ENCODE data around the gene ARFIP1. TPM values are rescaled to one million over a fixed set of nuclear protein-coding genes. Genes with fewer than 3 reads are reported as not detected.
A peak's percentile ranks its signal among the peaks of the same experiment; 100 is the strongest.

The ARFIP1 gene
- total and polyA plus RNA-seq, 9 of the 15 experiments (the other 6 are each of a cell fraction or from before 2014, with no cell fraction given): 14.1 to 25.1 (median 20.9) TPM

DNA sequence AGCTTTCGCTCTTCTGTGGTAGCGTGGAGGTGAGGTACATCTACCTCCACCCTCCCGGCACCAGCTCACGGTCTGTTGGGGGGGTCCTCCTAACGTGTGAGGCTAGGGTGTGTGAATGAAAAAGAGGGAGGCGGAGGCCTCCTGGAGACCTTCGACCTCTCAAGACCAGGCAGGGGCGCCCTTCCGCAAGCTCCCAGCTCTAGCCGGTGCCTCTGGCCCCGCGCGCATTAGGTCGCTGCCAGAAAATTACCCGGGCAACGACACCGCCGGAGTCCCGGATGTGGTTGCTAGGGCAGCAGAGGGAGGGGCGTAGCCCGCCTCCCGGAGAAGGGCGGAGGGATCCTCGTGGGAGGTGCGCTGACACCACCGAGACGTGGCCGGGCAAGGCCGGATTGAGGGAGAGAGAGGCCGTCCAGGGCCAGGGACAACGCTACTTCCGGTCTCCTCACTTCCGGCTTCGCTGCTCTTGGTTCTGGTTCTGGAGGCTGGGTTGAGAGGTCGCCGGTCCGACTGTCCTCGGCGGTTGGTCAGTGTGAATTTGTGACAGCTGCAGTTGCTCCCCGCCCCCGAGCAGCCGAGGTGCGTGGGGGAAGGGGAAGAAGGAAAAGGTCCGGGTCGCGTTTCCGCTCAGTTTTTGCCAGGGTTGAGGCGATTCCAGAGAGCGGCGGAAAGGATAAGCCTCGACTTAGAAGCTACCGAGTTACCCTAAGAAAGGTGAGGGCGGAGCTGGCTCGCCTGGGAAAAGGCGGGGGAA, at the start of gene ARFIP1, which contains the start of gene TIGD4 (continued):
- TF ChIP-seq, protein P1, sequence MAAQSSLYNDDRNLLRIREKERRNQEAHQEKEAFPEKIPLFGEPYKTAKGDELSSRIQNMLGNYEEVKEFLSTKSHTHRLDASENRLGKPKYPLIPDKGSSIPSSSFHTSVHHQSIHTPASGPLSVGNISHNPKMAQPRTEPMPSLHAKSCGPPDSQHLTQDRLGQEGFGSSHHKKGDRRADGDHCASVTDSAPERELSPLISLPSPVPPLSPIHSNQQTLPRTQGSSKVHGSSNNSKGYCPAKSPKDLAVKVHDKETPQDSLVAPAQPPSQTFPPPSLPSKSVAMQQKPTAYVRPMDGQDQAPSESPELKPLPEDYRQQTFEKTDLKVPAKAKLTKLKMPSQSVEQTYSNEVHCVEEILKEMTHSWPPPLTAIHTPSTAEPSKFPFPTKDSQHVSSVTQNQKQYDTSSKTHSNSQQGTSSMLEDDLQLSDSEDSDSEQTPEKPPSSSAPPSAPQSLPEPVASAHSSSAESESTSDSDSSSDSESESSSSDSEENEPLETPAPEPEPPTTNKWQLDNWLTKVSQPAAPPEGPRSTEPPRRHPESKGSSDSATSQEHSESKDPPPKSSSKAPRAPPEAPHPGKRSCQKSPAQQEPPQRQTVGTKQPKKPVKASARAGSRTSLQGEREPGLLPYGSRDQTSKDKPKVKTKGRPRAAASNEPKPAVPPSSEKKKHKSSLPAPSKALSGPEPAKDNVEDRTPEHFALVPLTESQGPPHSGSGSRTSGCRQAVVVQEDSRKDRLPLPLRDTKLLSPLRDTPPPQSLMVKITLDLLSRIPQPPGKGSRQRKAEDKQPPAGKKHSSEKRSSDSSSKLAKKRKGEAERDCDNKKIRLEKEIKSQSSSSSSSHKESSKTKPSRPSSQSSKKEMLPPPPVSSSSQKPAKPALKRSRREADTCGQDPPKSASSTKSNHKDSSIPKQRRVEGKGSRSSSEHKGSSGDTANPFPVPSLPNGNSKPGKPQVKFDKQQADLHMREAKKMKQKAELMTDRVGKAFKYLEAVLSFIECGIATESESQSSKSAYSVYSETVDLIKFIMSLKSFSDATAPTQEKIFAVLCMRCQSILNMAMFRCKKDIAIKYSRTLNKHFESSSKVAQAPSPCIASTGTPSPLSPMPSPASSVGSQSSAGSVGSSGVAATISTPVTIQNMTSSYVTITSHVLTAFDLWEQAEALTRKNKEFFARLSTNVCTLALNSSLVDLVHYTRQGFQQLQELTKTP (IDR thresholded peaks at IDR 0.05; ENCODE audit: low read depth in 1 of 2, partially characterized antibody in 2 of 2): peak in 1 of 2 experiments; percentile 64
- TF ChIP-seq, protein P2, sequence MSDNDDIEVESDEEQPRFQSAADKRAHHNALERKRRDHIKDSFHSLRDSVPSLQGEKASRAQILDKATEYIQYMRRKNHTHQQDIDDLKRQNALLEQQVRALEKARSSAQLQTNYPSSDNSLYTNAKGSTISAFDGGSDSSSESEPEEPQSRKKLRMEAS (CRISPR knock-in tag; IDR thresholded peaks at IDR 0.05): peak; percentile 61; the same call in 1 of the 2 replicates
- TF ChIP-seq CHD1 (IDR thresholded peaks at IDR 0.05; ENCODE audit: low read length) (no peak), DNMT1 (IDR thresholded peaks at IDR 0.05) (no peak), PHF8 (IDR thresholded peaks at IDR 0.05; ENCODE audit: borderline replicate concordance, low read length) (peak; percentile 85; the same call in 1 of the 2 replicates), NR3C1 (CRISPR knock-in tag; IDR thresholded peaks at IDR 0.05) (no peak), TAL1 (IDR thresholded peaks at IDR 0.05) (no peak), PRPF4 (IDR thresholded peaks at IDR 0.05; ENCODE audit: insufficient read depth, low read depth, low read length, poor library complexity, severe bottlenecking) (no peak), DACH1 (IDR thresholded peaks at IDR 0.05; ENCODE audit: partially characterized antibody) (no peak), KLF13 (tag; IDR thresholded peaks at IDR 0.05; ENCODE audit: borderline replicate concordance, low read depth) (no peak), YBX1 (IDR thresholded peaks at IDR 0.05) (no peak), HLTF (IDR thresholded peaks at IDR 0.05) (peak; percentile 20; the same call in 1 of the 2 replicates)
- TF ChIP-seq, protein P3, sequence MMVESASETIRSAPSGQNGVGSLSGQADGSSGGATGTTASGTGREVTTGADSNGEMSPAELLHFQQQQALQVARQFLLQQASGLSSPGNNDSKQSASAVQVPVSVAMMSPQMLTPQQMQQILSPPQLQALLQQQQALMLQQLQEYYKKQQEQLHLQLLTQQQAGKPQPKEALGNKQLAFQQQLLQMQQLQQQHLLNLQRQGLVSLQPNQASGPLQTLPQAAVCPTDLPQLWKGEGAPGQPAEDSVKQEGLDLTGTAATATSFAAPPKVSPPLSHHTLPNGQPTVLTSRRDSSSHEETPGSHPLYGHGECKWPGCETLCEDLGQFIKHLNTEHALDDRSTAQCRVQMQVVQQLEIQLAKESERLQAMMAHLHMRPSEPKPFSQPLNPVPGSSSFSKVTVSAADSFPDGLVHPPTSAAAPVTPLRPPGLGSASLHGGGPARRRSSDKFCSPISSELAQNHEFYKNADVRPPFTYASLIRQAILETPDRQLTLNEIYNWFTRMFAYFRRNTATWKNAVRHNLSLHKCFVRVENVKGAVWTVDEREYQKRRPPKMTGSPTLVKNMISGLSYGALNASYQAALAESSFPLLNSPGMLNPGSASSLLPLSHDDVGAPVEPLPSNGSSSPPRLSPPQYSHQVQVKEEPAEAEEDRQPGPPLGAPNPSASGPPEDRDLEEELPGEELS (CRISPR knock-in tag; IDR thresholded peaks at IDR 0.05; ENCODE audit: borderline replicate concordance): peak; percentile 82; the same call in 1 of the 2 replicates
- TF ChIP-seq, protein P4, sequence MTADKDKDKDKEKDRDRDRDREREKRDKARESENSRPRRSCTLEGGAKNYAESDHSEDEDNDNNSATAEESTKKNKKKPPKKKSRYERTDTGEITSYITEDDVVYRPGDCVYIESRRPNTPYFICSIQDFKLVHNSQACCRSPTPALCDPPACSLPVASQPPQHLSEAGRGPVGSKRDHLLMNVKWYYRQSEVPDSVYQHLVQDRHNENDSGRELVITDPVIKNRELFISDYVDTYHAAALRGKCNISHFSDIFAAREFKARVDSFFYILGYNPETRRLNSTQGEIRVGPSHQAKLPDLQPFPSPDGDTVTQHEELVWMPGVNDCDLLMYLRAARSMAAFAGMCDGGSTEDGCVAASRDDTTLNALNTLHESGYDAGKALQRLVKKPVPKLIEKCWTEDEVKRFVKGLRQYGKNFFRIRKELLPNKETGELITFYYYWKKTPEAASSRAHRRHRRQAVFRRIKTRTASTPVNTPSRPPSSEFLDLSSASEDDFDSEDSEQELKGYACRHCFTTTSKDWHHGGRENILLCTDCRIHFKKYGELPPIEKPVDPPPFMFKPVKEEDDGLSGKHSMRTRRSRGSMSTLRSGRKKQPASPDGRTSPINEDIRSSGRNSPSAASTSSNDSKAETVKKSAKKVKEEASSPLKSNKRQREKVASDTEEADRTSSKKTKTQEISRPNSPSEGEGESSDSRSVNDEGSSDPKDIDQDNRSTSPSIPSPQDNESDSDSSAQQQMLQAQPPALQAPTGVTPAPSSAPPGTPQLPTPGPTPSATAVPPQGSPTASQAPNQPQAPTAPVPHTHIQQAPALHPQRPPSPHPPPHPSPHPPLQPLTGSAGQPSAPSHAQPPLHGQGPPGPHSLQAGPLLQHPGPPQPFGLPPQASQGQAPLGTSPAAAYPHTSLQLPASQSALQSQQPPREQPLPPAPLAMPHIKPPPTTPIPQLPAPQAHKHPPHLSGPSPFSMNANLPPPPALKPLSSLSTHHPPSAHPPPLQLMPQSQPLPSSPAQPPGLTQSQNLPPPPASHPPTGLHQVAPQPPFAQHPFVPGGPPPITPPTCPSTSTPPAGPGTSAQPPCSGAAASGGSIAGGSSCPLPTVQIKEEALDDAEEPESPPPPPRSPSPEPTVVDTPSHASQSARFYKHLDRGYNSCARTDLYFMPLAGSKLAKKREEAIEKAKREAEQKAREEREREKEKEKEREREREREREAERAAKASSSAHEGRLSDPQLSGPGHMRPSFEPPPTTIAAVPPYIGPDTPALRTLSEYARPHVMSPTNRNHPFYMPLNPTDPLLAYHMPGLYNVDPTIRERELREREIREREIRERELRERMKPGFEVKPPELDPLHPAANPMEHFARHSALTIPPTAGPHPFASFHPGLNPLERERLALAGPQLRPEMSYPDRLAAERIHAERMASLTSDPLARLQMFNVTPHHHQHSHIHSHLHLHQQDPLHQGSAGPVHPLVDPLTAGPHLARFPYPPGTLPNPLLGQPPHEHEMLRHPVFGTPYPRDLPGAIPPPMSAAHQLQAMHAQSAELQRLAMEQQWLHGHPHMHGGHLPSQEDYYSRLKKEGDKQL (CRISPR knock-in tag; IDR thresholded peaks at IDR 0.05; ENCODE audit: borderline replicate concordance): no peak
